Glutamatergic neuron (in vitro differentiated cells): ENCODE measurements around the gene CNTNAP2. TPM values are rescaled to one million over a fixed set of nuclear protein-coding genes. Genes with fewer than 3 reads are reported as not detected.

Source experiments
- DNase-seq: peaks from one replicate; pipeline ENCODE4 v3.0.0; 2022
- H3K27ac Mint-ChIP-seq: one replicate; pipeline ENCODE4 v1.8.0; 2020; ENCODE audit warnings: mild to moderate bottlenecking, mixed read lengths, inconsistent platforms; ENCODE audit not compliant: unreplicated experiment
- H3K27me3 Mint-ChIP-seq: one replicate; pipeline ENCODE4 v1.8.0; 2020; ENCODE audit warnings: mild to moderate bottlenecking, moderate library complexity, mixed read lengths, inconsistent platforms; ENCODE audit not compliant: unreplicated experiment
- H3K36me3 Mint-ChIP-seq: one replicate; pipeline ENCODE4 v1.8.0; 2020; ENCODE audit warnings: mild to moderate bottlenecking, mixed read lengths, inconsistent platforms; ENCODE audit not compliant: unreplicated experiment
- H3K4me1 Mint-ChIP-seq: one replicate; pipeline ENCODE4 v1.8.0; 2020; ENCODE audit warnings: mild to moderate bottlenecking, low read depth, mixed read lengths, inconsistent platforms; ENCODE audit not compliant: unreplicated experiment
- H3K4me3 Mint-ChIP-seq: one replicate; pipeline ENCODE4 v1.8.0; 2020; ENCODE audit warnings: mild to moderate bottlenecking, mixed read lengths, inconsistent platforms; ENCODE audit not compliant: unreplicated experiment
- H3K9me3 Mint-ChIP-seq: one replicate; pipeline ENCODE4 v1.8.0; 2020; ENCODE audit warnings: mild to moderate bottlenecking, moderate library complexity, mixed read lengths, inconsistent platforms; ENCODE audit not compliant: unreplicated experiment
- CTCF ChIP-seq: fragments of 200-600 bp; sonication (generic); IDR thresholded peaks from one replicate; pipeline ENCODE4 v1.5.0; 2021; ENCODE audit not compliant: partially characterized antibody, unreplicated experiment
- total RNA-seq: library from RNA; stranded (reverse); fragmentation: NEBNext Ultra II Directional; extraction: Animal tissue kit (Norgen Biotek cat#: 25700); gene quantifications from one replicate; pipeline ENCODE4 v1.2.1, GENCODE V29; 2021; ENCODE audit not compliant: unreplicated experiment

Gene CNTNAP2
- total RNA-seq, 1 donor from 2014 or later, result 25.8 TPM

- Mint-ChIP-seq H3K4me3 (no peak overlapping the region), H3K9me3 (peaks cover 10% of the 10 kb centered on the region), H3K36me3 (peaks cover 12% of the 10 kb centered on the region), H3K4me1 (no peaks in the 10 kb centered on the region), H3K27ac (no peak overlapping the region), H3K27me3 (no peaks in the 10 kb centered on the region)
- DNase-seq, result no peak
- TF ChIP-seq CTCF, result no peak
These were observed 1591.3 kb downstream of the CNTNAP2 start for GRCh38 chr7:147707926-147708325.

GRCh38 chr7:147708871-147709270 lies 1592.3 kb downstream of the CNTNAP2 start:
- H3K27me3 Mint-ChIP-seq, result no peaks in the 10 kb centered on the region
- no peaks in the 10 kb centered on the region for H3K4me1 Mint-ChIP-seq
- H3K4me3 Mint-ChIP-seq, result no peak overlapping the region
- peaks cover 12% of the 10 kb centered on the region for H3K36me3 Mint-ChIP-seq
- no peak for DNase-seq
- no peak overlapping the region for H3K27ac Mint-ChIP-seq
- no peak for TF ChIP-seq CTCF
- peaks cover 9% of the 10 kb centered on the region for H3K9me3 Mint-ChIP-seq

GRCh38 chr7:147711447-147711846 lies 1594.8 kb downstream of the CNTNAP2 start:
- no peak for TF ChIP-seq CTCF
- no peaks in the 10 kb centered on the region for H3K4me1 Mint-ChIP-seq
- peaks cover 8% of the 10 kb centered on the region for H3K36me3 Mint-ChIP-seq
- no peak for DNase-seq
- H3K4me3 Mint-ChIP-seq, result no peak overlapping the region
- peaks cover 6% of the 10 kb centered on the region for H3K9me3 Mint-ChIP-seq
- H3K27ac Mint-ChIP-seq, result no peak overlapping the region
- H3K27me3 Mint-ChIP-seq, result no peaks in the 10 kb centered on the region

- no peak for DNase-seq
- TF ChIP-seq CTCF, result no peak
- Mint-ChIP-seq H3K27me3 (peaks cover 3% of the 10 kb centered on the region), H3K27ac (no peak overlapping the region), H3K4me1 (no peaks in the 10 kb centered on the region), H3K9me3 (peaks cover 2% of the 10 kb centered on the region), H3K36me3 (no peaks in the 10 kb centered on the region), H3K4me3 (no peak overlapping the region)
These were observed 1605.6 kb downstream of the CNTNAP2 start for GRCh38 chr7:147721962-147722830.

- peaks cover 3% of the 10 kb centered on the region for H3K27me3 Mint-ChIP-seq
- H3K27ac Mint-ChIP-seq, result no peak overlapping the region
- no peak for DNase-seq
- H3K9me3 Mint-ChIP-seq, result peaks cover 2% of the 10 kb centered on the region
- no peaks in the 10 kb centered on the region for H3K4me1 Mint-ChIP-seq
- no peak overlapping the region for H3K4me3 Mint-ChIP-seq
- no peak for TF ChIP-seq CTCF
- H3K36me3 Mint-ChIP-seq, result no peaks in the 10 kb centered on the region
These were observed 1606.9 kb downstream of the CNTNAP2 start for GRCh38 chr7:147723536-147723935.
